IMR-90 (cell line): Measurements from ENCODE around the gene ATXN1. TPM values are rescaled to one million over a fixed set of nuclear protein-coding genes. Genes with fewer than 3 reads are reported as not detected.

Source experiments
- ATAC-seq: fragments of 200-7000 bp; cut with Tn5 transposase; 2 replicates; pipeline ENCODE4 v1.9.1; 2020; ENCODE audit warnings: low read depth, mild to moderate bottlenecking, moderate library complexity
- BruUV-seq: library from RNA; stranded (reverse); fragments of 400-500 nt; replicated peaks from 2 replicates; lab custom pipeline; 2021; lab: Mats Ljungman, UMichigan
- CTCF ChIA-PET: fragments of 300-600 bp; formaldehyde crosslinking; extraction: SDS; loops from one replicate; lab custom pipeline; 2021; ENCODE audit warnings: antibody characterized with exemption; lab: Yijun Ruan, JAX
- POLR2A ChIA-PET: fragments of 300-600 bp; sonication (Branson Sonifier 250); formaldehyde crosslinking; loops from one replicate; lab custom pipeline; 2022; ENCODE audit warnings: antibody characterized with exemption; ENCODE audit not compliant: unreplicated experiment; lab: Charles Lee
- DNase-seq: peaks from one replicate; pipeline ENCODE4 v3.0.0; 2013
- H2AFZ ChIP-seq: replicated peaks from 2 replicates; pipeline ENCODE3; 2013; ENCODE audit warnings: low read length, mild to moderate bottlenecking; ENCODE audit not compliant: poor library complexity
- H2AK5ac ChIP-seq: 2 replicates; pipeline ENCODE4 v1.6.1; 2013; ENCODE audit warnings: low read depth, low read length, inconsistent platforms
- H2AK9ac ChIP-seq: replicated peaks from 2 replicates; pipeline ENCODE3; 2013; ENCODE audit warnings: mild to moderate bottlenecking, low read depth, low read length, moderate library complexity; ENCODE audit not compliant: poor library complexity
- H2BK120ac ChIP-seq: 2 replicates; pipeline ENCODE4 v1.6.1; 2013; ENCODE audit warnings: low read depth, low read length, inconsistent platforms
- H2BK15ac ChIP-seq: 3 replicates; pipeline ENCODE4 v1.6.1; 2013; ENCODE audit warnings: low read depth, low read length, inconsistent platforms
- H2BK20ac ChIP-seq: 2 replicates; pipeline ENCODE4 v1.6.1; 2013; ENCODE audit warnings: low read depth, mild to moderate bottlenecking, inconsistent platforms, low read length, moderate library complexity
- H2BK5ac ChIP-seq: 2 replicates; pipeline ENCODE4 v1.6.1; 2013; ENCODE audit warnings: mild to moderate bottlenecking, low read depth, low read length, inconsistent platforms; ENCODE audit not compliant: poor library complexity, severe bottlenecking
- H3K14ac ChIP-seq: replicated peaks from 2 replicates; pipeline ENCODE4 v1.6.1; 2013; ENCODE audit warnings: low read depth, low read length, inconsistent platforms
- H3K18ac ChIP-seq: 2 replicates; pipeline ENCODE4 v1.6.1; 2013; ENCODE audit warnings: low read depth, low read length, control low read depth
- H3K23ac ChIP-seq: 2 replicates; pipeline ENCODE4 v1.6.1; 2013; ENCODE audit warnings: low read depth, low read length, inconsistent platforms
- H3K27ac ChIP-seq: 2 replicates; pipeline ENCODE4 v1.5.1; 2013; ENCODE audit warnings: mild to moderate bottlenecking, control low read depth, low read length; ENCODE audit not compliant: insufficient read depth
- H3K27me3 ChIP-seq: 2 replicates; pipeline ENCODE4 v1.6.1; 2013; ENCODE audit warnings: low read length; ENCODE audit not compliant: control insufficient read depth, insufficient read depth
- H3K36me3 ChIP-seq: 2 replicates; pipeline ENCODE4 v1.6.1; 2013; ENCODE audit warnings: low read length, mixed read lengths; ENCODE audit not compliant: control insufficient read depth, insufficient read depth
- H3K4ac ChIP-seq: 2 replicates; pipeline ENCODE4 v1.6.1; 2013; ENCODE audit warnings: low read depth, low read length, inconsistent platforms
- H3K4me1 ChIP-seq: 2 replicates; pipeline ENCODE4 v1.6.1; 2013; ENCODE audit warnings: low read length, mixed read lengths; ENCODE audit not compliant: control insufficient read depth, insufficient read depth
- H3K4me2 ChIP-seq: 2 replicates; pipeline ENCODE4 v1.6.1; 2013; ENCODE audit warnings: low read depth, mild to moderate bottlenecking, control low read depth, low read length, moderate library complexity
- H3K4me3 ChIP-seq: 2 replicates; pipeline ENCODE4 v1.5.1; 2013; ENCODE audit warnings: low read depth, mild to moderate bottlenecking, control low read depth, low read length, moderate library complexity; ENCODE audit not compliant: insufficient read depth
- H3K56ac ChIP-seq: 2 replicates; pipeline ENCODE4 v1.6.1; 2013; ENCODE audit warnings: low read length, inconsistent platforms; ENCODE audit not compliant: insufficient read depth; ENCODE audit errors: extremely low read depth
- H3K79me1 ChIP-seq, 2 experiments: 2 replicates each; pipeline ENCODE4 v1.6.1; 2013; ENCODE audit warnings: low read length in 2 of 2, inconsistent platforms in 1 of 2, low read depth in 1 of 2
- H3K9ac ChIP-seq: 2 replicates; pipeline ENCODE4 v1.6.1; 2013; ENCODE audit warnings: low read depth, low read length, control low read depth
- H3K9me1 ChIP-seq: 2 replicates; pipeline ENCODE4 v1.6.1; 2013; ENCODE audit warnings: low read length, inconsistent platforms; ENCODE audit not compliant: insufficient read depth
- H3K9me3 ChIP-seq: 2 replicates; pipeline ENCODE4 v1.6.1; 2013; ENCODE audit warnings: low read length; ENCODE audit not compliant: control insufficient read depth, insufficient read depth
- H4K20me1 ChIP-seq: 2 replicates; pipeline ENCODE4 v1.6.1; 2013; ENCODE audit warnings: low read length, inconsistent platforms; ENCODE audit not compliant: insufficient read depth
- H4K5ac ChIP-seq: 2 replicates; pipeline ENCODE4 v1.6.1; 2013; ENCODE audit warnings: mild to moderate bottlenecking, low read depth, low read length, control low read depth
- H4K8ac ChIP-seq, 2 experiments: 2 replicates each; pipeline ENCODE4 v1.6.1; 2013; ENCODE audit warnings: low read depth in 2 of 2, low read length in 2 of 2, control low read depth in 1 of 2, inconsistent platforms in 1 of 2
- H4K91ac ChIP-seq: 2 replicates; pipeline ENCODE4 v1.6.1; 2013; ENCODE audit warnings: low read depth, low read length, inconsistent platforms; ENCODE audit not compliant: insufficient read depth
- ELK1 ChIP-seq: fragments of 150-350 bp; IDR thresholded peaks from 2 replicates; pipeline ENCODE4 v1.6.1; 2016; ENCODE audit warnings: low read depth, mild to moderate bottlenecking, low read length, moderate library complexity, borderline replicate concordance
- WGBS, 2 experiments: methylation state at CpG; one replicate each; pipeline versions ENCODE4 v1.1.5 to v1.1.7; 2013; ENCODE audit warnings: missing lambda C conversion rate in 2 of 2; ENCODE audit not compliant: insufficient read length in 1 of 2; ENCODE audit errors: extremely low coverage in 2 of 2; 5-methylcytosine and 5-hydroxymethylcytosine counted together
- dilution Hi-C: fragments of 300-500 bp; cut with HindIII; formaldehyde crosslinking; loops from one replicate; pipeline ENCODE4 v1.14.3; 2018; ENCODE audit warnings: low sequenced_read_pairs; ENCODE audit not compliant: unreplicated experiment
- in situ Hi-C: fragments of 300-500 bp; cut with MboI; formaldehyde crosslinking; loops from 3 replicates; pipeline ENCODE4 v1.14.3; 2019; ENCODE audit warnings: low sequenced_read_pairs, inconsistent platforms, mixed read lengths
- intact Hi-C: fragments of 100-400 bp; cut with micrococcal nuclease; formaldehyde crosslinking; loops from 2 replicates; pipeline ENCODE4 v1.10.0; 2022
- polyA plus RNA-seq, 3 experiments: library from polyadenylated mRNA; depleted of rRNA; stranded (reverse); fragments of >200 nt; gene quantifications; 2 replicates each; pipeline ENCODE4 v1.2.3, GENCODE V29; 2012; ENCODE audit warnings: low replicate concordance in 1 of 3
- total RNA-seq: library from RNA; depleted of rRNA; stranded (reverse); fragments of >200 nt; gene quantifications from 2 replicates; pipeline ENCODE4 v1.2.3, GENCODE V29; 2012

Gene ATXN1
- total and polyA plus RNA-seq, 2 of the 4 experiments (the other 2 are of a cell fraction), result 7.3 to 11.1 TPM

- no TSS peak for BruUV-seq
- Histone ChIP-seq H3K4me1 (peaks cover 24% of the 10 kb centered on the region), H4K20me1 (peaks cover 34% of the 10 kb centered on the region), H3K9me1 (peaks cover 26% of the 10 kb centered on the region), H3K56ac (no peak overlapping the region), H3K9me3 (no peaks in the 10 kb centered on the region), H2AK5ac (peak overlapping the region; percentile 72), H4K91ac (no peak overlapping the region), H3K4me2 (no peak overlapping the region), H3K4me3 (no peak overlapping the region), H3K27me3 (no peaks in the 10 kb centered on the region), H3K14ac (peak overlapping the region; percentile 51), H2BK5ac (no peak overlapping the region), H3K18ac (peak overlapping the region; percentile 10; the same call in 1 of the 2 replicates), H4K5ac (no peak overlapping the region), H3K36me3 (peaks cover 3% of the 10 kb centered on the region), H2BK120ac (peak overlapping the region; percentile 9; the same call in 1 of the 2 replicates), H3K23ac (0 out of 2 replicates have a peak overlapping the region, but pooled peaks have one; percentile 1), H2AFZ (no peak overlapping the region), H2AK9ac (peak overlapping the region; percentile 26), H2BK15ac (peak overlapping the region; percentile 37; the same call in 1 of the 3 replicates), H3K9ac (no peak overlapping the region), H4K8ac (peak overlapping the region in 1 of 2 experiments; percentile 17; a peak in 1 of 4 replicates), H3K79me1 (peaks cover 4 to 29% of the 10 kb centered on the region in 2 experiments; a peak in 2 of 4 replicates), H3K27ac (peak overlapping the region; percentile 46; the same call in 1 of the 2 replicates), H3K4ac (peak overlapping the region; percentile 68), H2BK20ac (no peak overlapping the region)
- no peak for TF ChIP-seq ELK1
- DNase-seq (no peak), ATAC-seq (no peak)
- dilution Hi-C loops, result no loop called here
- in situ Hi-C loops, result no loop called here
- intact Hi-C loops, result loop anchor here (5.0 kb wide), 1 partner anchor 1941 kb away; the partner anchor contains the start of gene DEK
- CTCF ChIA-PET, result interaction anchor here (0.9 to 1.7 kb wide), 2 partner anchors 10 to 11 kb away, joined by 3 to 5 read pairs; no protein-coding TSS in a partner anchor
- POLR2A ChIA-PET, result no interaction called here
- no CpG with 5 or more reads among the region's 7 CpGs for WGBS, 2 experiments
Observed at GRCh38 chr6:16321341-16321710, 439.9 kb downstream of the ATXN1 start.
